ENCODE results near the gene SH2B3. TPM values are rescaled to one million over a fixed set of nuclear protein-coding genes. Genes with fewer than 3 reads are reported as not detected.

Gene SH2B3
- total and polyA plus RNA-seq, 2 experiments from 2014 or later, result 9.4 to 42.8 TPM

DNA sequence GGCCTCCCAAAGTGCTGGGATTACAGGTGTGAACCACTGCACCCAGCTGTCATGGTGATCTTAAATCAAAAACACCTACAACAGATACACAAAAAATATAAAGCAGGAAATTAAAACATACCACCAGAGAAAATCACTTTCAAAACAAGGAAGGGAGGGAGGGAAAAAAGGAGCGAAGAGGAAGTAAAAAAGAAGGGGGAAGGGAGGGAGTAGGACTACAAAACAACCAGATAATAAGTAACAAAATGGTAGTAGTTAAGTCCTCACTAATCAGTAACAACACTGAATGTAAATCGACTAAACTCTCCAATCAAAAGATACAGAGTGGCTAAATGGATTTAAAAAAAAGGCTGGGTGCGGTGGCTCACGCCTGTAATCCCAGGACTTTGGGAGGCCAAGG is 89.0 kb downstream of the SH2B3 start:
- Histone ChIP-seq H3K36me3 (ENCODE audit: low read depth) (peaks cover 74% of the 10 kb centered on the region), H2AFZ (no peak overlapping the region), H4K20me1 (ENCODE audit: insufficient read depth) (no peaks in the 10 kb centered on the region), H3K9me2 (ENCODE audit: insufficient read depth) (no peaks in the 10 kb centered on the region), H3K27ac (no peak overlapping the region), H3K4me3 (no peak overlapping the region), H3K4me1 (ENCODE audit: insufficient read depth) (peaks cover 9% of the 10 kb centered on the region), H3K79me2 (ENCODE audit: insufficient read depth) (peaks cover 93% of the 10 kb centered on the region), H3K9ac (no peak overlapping the region), H3K27me3 (replicated peaks; ENCODE audit: insufficient read depth) (no peaks in the 10 kb centered on the region), H3F3A (ENCODE audit: insufficient read depth) (peaks cover 17% of the 10 kb centered on the region), H3K4me2 (ENCODE audit: unreplicated experiment) (no peak overlapping the region), H3K9me3 (ENCODE audit: low read depth) (no peaks in the 10 kb centered on the region)
- no peak for TF ChIP-seq EZH2 (IDR thresholded peaks at IDR 0.05; ENCODE audit: insufficient read depth, poor library complexity, severe bottlenecking)
- TF ChIP-seq EZH2phosphoT487 (IDR thresholded peaks at IDR 0.05; ENCODE audit: insufficient read depth, low read depth), result no peak
- in situ Hi-C loops (cut with MboI), result no loop called here
- 97 to 99% methylated on average over 4 of the region's 4 CpGs for WGBS, 2 experiments (ENCODE audit: low coverage in 1 of 2, low lambda C conversion rate in 2 of 2, missing lambda C conversion rate in 2 of 2)
- no peak for DNase-seq

Other genes starting within 250 kb of the SH2B3 start
- gene PHETA1, start 36.8 kb upstream of the SH2B3 start, total RNA-seq (2014; rRNA removed; shearing (Covaris generic)), result 4.8 and 12.9 TPM in 2 replicates
- 6.6 and 7.9 TPM in 2 replicates for gene PHETA1, start 36.8 kb upstream of the SH2B3 start, polyA plus RNA-seq (2016; fragmentation: Nextera tagmentation; extraction: Ambion mirVana)
- gene ATXN2, start 193.4 kb downstream of the SH2B3 start, total RNA-seq (2014; rRNA removed; shearing (Covaris generic)), result 15.0 and 19.2 TPM in 2 replicates
- gene ATXN2, start 193.4 kb downstream of the SH2B3 start, polyA plus RNA-seq (2016; fragmentation: Nextera tagmentation; extraction: Ambion mirVana), result 46.2 and 56.4 TPM in 2 replicates

Measured in GM23248 (cell line).